Stomach (tissue), 9 donors: ENCODE measurements around the gene RBKS. TPM values are rescaled to one million over a fixed set of nuclear protein-coding genes. Genes with fewer than 3 reads are reported as not detected.

ENCODE experiments used
- DNase-seq, 2 donors: peaks; one replicate each; pipeline versions ENCODE4 v3.0.0 to v3.0.0-alpha.2; 2013 to 2019
- H3K27ac ChIP-seq, 5 donors: fragments of 200-600 bp in 4 of 5; sonication (generic) in 4 of 5; one replicate each; pipeline ENCODE4 v1.5.1; 2013 to 2019; ENCODE audit warnings: mild to moderate bottlenecking in 1 of 5, moderate library complexity in 1 of 5
- H3K27me3 ChIP-seq, 3 donors: fragments of 200-600 bp; sonication (generic); one replicate each; pipeline ENCODE4 v1.5.1; 2017 to 2019; ENCODE audit warnings: mixed run types in 1 of 3
- H3K36me3 ChIP-seq, 4 donors: fragments of 200-600 bp; sonication (generic); 1 replicate in 3 of 4; 2 replicates in 1 of 4; pipeline ENCODE4 v1.5.1; 2016 to 2019
- H3K4me1 ChIP-seq, 4 donors: fragments of 200-600 bp; sonication (generic); one replicate each; pipeline ENCODE4 v1.5.1; 2016 to 2019
- H3K4me3 ChIP-seq, 4 donors: fragments of 200-600 bp; sonication (generic) in 3 of 4; one replicate each; pipeline ENCODE4 v1.5.1; 2016 to 2019; ENCODE audit warnings: mild to moderate bottlenecking in 1 of 4
- H3K9me3 ChIP-seq, 4 donors: fragments of 200-600 bp; sonication (generic); one replicate each; pipeline ENCODE4 v1.5.1; 2016 to 2019
- CTCF ChIP-seq, 7 experiments: fragments of 450-650 bp in 4 of 7; fragments of 200-600 bp in 3 of 7; sonication (generic) in 3 of 7; IDR thresholded peaks; one replicate each; pipeline ENCODE4 v1.5.1; 2016 to 2019; ENCODE audit warnings: antibody characterized with exemption in 7 of 7, control low read depth in 2 of 7, mild to moderate bottlenecking in 1 of 7
- EP300 ChIP-seq: sonication (generic); formaldehyde crosslinking; IDR thresholded peaks from one replicate; pipeline ENCODE4 v1.6.1; 2017; ENCODE audit warnings: antibody characterized with exemption
- POLR2A ChIP-seq, 4 donors: fragments of 450-650 bp; IDR thresholded peaks; one replicate each; pipeline ENCODE4 v1.6.1; 2016; ENCODE audit warnings: antibody characterized with exemption in 4 of 4, control low read depth in 2 of 4, mild to moderate bottlenecking in 1 of 4, moderate library complexity in 1 of 4
- POLR2AphosphoS5 ChIP-seq, 3 donors: sonication (generic); formaldehyde crosslinking; IDR thresholded peaks; one replicate each; pipeline ENCODE4 v1.6.1; 2016; ENCODE audit warnings: antibody characterized with exemption in 3 of 3
- WGBS, 5 donors: extraction: QIAGEN DNeasy Blood & Tissue Kit in 3 of 5; methylation state at CpG; one replicate each; pipeline versions ENCODE4 v1.1.5 to v1.1.7; 2013 to 2018; 5-methylcytosine and 5-hydroxymethylcytosine counted together
- intact Hi-C: fragments of 100-400 bp; cut with DNase I; formaldehyde crosslinking; loops from one replicate; pipeline ENCODE4 v1.15.1; 2023; ENCODE audit warnings: low total_unique reads
- polyA plus RNA-seq, 3 donors: library from polyadenylated mRNA; stranded (reverse); fragments of 200-250 nt; gene quantifications; one replicate each; pipeline ENCODE4 v1.2.3, GENCODE V29; 2013
- total RNA-seq, 5 donors: library from RNA; depleted of rRNA; stranded (reverse); fragments of >200 nt; gene quantifications; one replicate each; pipeline versions ENCODE4 v1.1.0 to v1.2.3, GENCODE V29; 2014 to 2016
- donor health status: healthy with polysubstance abuse.
- donor health status: Bipolar disorder and iron deficiency.
- donor health status: healthy.

The RBKS gene
- total and polyA plus RNA-seq, 8 donors: 0.76 to 2.9 (median 1.9) TPM; not detected in 3

- WGBS, 5 donors: 54 to 81% (median 73%) methylated on average over 4 of the region's 4 CpGs
- TF ChIP-seq POLR2A (IDR thresholded peaks at IDR 0.05) (no peak), EP300 (no peak), POLR2AphosphoS5 (IDR thresholded peaks at IDR 0.05) (no peak), CTCF (IDR thresholded peaks at IDR 0.05) (no peak)
These were observed 45.3 kb downstream of the RBKS start for GRCh38 chr2:27844821-27845255.

GRCh38 chr2:27843992-27844391, 46.2 kb downstream of the RBKS start:
- H3K27me3 ChIP-seq: no peaks in the 10 kb centered on the region
- no peak overlapping the region for H3K27ac ChIP-seq
- H3K4me1 ChIP-seq: peaks cover 0 to 8% (median 0%) of the 10 kb centered on the region in 4 donors
- TF ChIP-seq POLR2A (IDR thresholded peaks at IDR 0.05): no peak
- TF ChIP-seq POLR2AphosphoS5 (IDR thresholded peaks at IDR 0.05): no peak
- TF ChIP-seq CTCF (IDR thresholded peaks at IDR 0.05): no peak
- no peak for TF ChIP-seq EP300
- no peaks in the 10 kb centered on the region for H3K36me3 ChIP-seq
- H3K9me3 ChIP-seq: no peaks in the 10 kb centered on the region
- no peak overlapping the region for H3K4me3 ChIP-seq
- no peak for DNase-seq
- intact Hi-C loops: no loop called here
- 94 to 98% (median 97%) methylated on average over 7 of the region's 7 CpGs for WGBS, 5 donors

More at GRCh38 chr2:27844821-27845255, 45.3 kb downstream of the RBKS start:
- no peaks in the 10 kb centered on the region for H3K36me3 ChIP-seq
- H3K27me3 ChIP-seq: no peaks in the 10 kb centered on the region
- no peaks in the 10 kb centered on the region for H3K9me3 ChIP-seq
- no peak overlapping the region for H3K4me3 ChIP-seq
- intact Hi-C loops: no loop called here
- H3K27ac ChIP-seq: no peak overlapping the region
- peaks cover 0 to 8% (median 0%) of the 10 kb centered on the region in 4 donors for H3K4me1 ChIP-seq
- DNase-seq: no peak

GRCh38 chr2:27842894-27843293, 47.3 kb downstream of the RBKS start:
- TF ChIP-seq POLR2AphosphoS5 (IDR thresholded peaks at IDR 0.05): no peak
- TF ChIP-seq CTCF (IDR thresholded peaks at IDR 0.05): no peak
- TF ChIP-seq POLR2A (IDR thresholded peaks at IDR 0.05): no peak
- TF ChIP-seq EP300: no peak
- intact Hi-C loops: no loop called here
- Histone ChIP-seq H3K36me3 (no peaks in the 10 kb centered on the region), H3K9me3 (no peaks in the 10 kb centered on the region), H3K27ac (no peak overlapping the region), H3K27me3 (no peaks in the 10 kb centered on the region), H3K4me1 (peaks cover 0 to 8% (median 0%) of the 10 kb centered on the region in 4 donors), H3K4me3 (no peak overlapping the region)
- no peak for DNase-seq
- WGBS, 5 donors: 89 to 98% (median 91%) methylated on average over 5 of the region's 5 CpGs

- H3K4me1 ChIP-seq: no peaks in the 10 kb centered on the region
- 55 to 89% (median 71%) methylated on average over 3 of the region's 3 CpGs for WGBS, 5 donors
- H3K27ac ChIP-seq: no peak overlapping the region
- no peak for TF ChIP-seq EP300
- TF ChIP-seq POLR2AphosphoS5 (IDR thresholded peaks at IDR 0.05): no peak
- no peak for TF ChIP-seq CTCF (IDR thresholded peaks at IDR 0.05)
- TF ChIP-seq POLR2A (IDR thresholded peaks at IDR 0.05): no peak
- H3K9me3 ChIP-seq: no peaks in the 10 kb centered on the region
- intact Hi-C loops: no loop called here
- no peaks in the 10 kb centered on the region for H3K27me3 ChIP-seq
- no peak overlapping the region for H3K4me3 ChIP-seq
- H3K36me3 ChIP-seq: no peaks in the 10 kb centered on the region
- no peak for DNase-seq
These were observed 51.1 kb downstream of the RBKS start for GRCh38 chr2:27839022-27839618.
